Hindlimb muscle (tissue), 1 donor: ENCODE measurements around the gene ZNF273. TPM values are rescaled to one million over a fixed set of nuclear protein-coding genes. Genes with fewer than 3 reads are reported as not detected.
"Not testable (repeated sequence)": the region's sequence is repeated elsewhere in the genome, so short reads cannot be mapped to it uniquely, and the experiment has no call there.

Experiments
- DNase-seq: peaks from one replicate; pipeline ENCODE4 v3.0.0-alpha.2; 2013
- polyA plus RNA-seq: library from polyadenylated mRNA; unstranded; fragments of 120-200 nt; gene quantifications from one replicate; pipeline ENCODE4 v1.2.1, GENCODE V29; 2013; ENCODE audit not compliant: insufficient read length

ZNF273 gene
- polyA plus RNA-seq, 1 donor = 5.4 TPM

- no peak for DNase-seq
Observed at GRCh38 chr7:64890761-64891362, 12.2 kb upstream of the ZNF273 start.

DNA sequence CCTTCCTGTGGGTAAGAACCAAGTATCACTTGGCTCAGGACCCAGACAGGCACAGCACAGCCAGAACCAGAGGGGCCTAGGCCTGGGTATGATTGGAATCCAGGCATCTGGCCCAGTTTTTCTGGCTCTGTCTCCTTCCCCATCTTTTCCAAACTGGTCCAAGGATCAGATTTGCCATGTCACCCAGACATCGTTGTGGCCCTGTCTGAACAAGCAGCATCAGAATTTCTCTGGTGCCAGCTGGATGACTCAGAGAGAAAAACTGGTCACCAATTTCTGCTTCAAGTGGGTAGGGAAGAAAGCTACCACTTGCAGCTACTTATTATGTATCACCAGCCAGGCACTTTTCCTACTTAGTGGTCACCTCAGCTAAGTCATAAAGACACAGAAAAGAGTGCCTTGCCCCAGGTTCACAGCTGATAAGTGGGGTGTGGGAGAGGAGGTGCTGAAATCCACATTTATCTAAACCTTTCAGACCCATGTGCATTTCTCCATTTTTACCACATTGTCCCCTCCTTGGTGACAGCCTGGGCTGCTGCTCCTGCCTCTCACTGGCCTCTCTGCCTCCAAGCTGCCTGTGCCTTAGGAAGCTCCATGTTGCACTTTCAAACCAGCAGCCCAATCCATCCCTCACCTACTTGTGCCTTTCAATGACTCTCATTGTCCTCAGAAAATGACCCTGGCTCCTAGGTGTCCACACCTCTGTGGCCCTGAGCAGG lies 11.6 kb upstream of the ZNF273 start:
- DNase-seq = not testable (repeated sequence)

- DNase-seq = no peak
Observed at GRCh38 chr7:64892116-64892515, 11.0 kb upstream of the ZNF273 start.

DNA sequence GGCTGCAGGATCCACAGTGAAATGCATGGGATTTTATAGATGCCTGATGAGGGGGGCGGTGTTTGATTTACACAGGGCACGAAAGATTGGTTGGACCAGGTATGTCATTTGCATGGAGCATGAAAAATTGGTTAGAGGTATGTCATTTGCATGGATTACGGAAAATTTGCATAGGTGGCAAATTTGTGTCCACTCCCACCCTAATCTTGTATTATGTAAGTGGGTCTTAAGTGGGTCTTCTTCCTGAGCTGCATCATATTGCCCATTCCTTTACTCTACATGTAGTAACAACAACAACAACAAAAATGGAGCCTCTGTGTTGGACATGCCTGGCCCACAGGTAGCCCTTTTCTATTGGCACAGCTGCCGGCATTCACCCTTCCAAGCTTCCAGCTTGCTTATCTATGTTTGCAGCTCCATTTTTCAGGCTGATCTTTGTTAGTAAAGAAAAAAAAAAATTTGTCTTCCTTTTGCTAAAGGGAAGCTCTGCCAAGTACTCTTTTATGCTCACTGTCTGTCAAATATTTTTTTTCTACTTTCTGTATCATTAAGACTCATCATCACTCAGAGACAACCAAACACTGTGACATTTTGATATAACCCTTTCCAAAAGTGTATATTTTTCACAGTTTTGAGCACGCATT lies 10.3 kb upstream of the ZNF273 start:
- no peak for DNase-seq

GRCh38 chr7:64893401-64893800 lies 9.7 kb upstream of the ZNF273 start:
- DNase-seq = no peak

DNA sequence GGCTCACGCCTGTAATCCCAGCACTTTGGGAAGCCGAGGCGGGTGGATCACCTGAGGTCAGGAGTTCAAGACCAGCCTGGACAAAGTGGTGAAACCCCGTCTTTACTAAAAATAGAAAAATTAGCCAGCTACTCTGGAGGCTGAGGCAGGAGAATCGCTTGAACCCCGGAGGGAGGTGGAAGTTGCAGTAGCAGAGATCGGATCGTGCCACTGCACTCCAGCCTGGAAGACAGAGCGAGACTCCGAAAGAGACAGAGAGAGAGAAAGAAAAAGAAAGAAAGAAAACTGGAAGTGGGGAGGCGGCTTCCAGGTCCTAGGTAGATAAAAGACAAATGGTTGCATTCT lies 640 bp upstream of the ZNF273 start:
- not testable (repeated sequence) for DNase-seq

DNA sequence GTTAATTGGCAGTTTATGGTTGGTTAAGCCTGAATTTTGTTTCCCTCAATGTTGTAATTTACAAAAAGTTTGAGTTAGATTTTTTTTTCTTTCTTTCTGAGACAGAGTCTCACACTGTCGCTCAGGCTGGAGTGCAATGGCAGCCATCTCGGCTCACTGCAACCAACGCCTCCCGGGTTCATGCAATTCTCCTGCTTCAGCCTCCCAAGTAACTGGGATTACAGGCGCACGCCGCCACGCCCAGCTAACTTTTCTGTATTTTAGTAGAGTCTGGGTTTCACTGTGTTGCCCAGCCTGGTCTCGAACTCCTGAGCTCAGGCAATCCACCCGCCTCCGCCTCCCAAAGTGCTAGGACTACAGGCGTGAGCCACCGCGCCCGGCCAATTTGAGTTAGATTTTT lies 935 bp downstream of the ZNF273 start:
- no peak for DNase-seq

GRCh38 chr7:64905133-64905532 lies 2.1 kb downstream of the ZNF273 start:
- no peak for DNase-seq

GRCh38 chr7:64905547-64905946 lies 2.5 kb downstream of the ZNF273 start:
- no peak for DNase-seq

DNA sequence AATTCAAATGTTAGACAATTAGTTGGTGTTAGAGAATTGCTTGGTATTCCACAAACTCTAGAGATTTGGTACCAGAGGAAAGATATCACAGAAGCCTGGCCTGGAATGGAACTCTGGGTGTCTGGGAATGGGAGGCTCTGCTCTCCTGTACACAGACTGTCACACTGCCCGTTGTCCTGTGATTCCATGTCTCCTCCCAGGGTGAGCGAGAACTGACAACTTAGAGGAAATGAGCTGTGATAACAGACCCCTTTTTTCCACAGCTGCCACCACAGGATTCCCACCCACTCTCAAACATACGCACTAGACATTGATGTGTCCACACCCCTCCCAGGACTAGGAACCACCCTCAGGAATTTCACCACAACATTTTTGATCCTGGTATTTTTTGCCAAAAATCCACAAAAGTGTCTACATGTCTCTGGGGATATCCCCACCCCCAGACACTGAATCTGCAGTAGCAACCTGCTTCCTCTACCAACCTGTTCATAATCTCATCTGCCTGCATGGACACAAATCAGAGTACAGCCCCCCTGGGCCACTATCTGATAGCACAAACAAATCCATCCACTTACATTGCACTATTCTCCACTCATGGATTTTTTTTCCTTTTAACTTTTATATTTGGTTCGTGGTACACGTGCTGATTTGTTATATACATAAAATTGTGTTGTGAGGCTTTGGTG lies 4.7 kb downstream of the ZNF273 start:
- no peak for DNase-seq

DNA sequence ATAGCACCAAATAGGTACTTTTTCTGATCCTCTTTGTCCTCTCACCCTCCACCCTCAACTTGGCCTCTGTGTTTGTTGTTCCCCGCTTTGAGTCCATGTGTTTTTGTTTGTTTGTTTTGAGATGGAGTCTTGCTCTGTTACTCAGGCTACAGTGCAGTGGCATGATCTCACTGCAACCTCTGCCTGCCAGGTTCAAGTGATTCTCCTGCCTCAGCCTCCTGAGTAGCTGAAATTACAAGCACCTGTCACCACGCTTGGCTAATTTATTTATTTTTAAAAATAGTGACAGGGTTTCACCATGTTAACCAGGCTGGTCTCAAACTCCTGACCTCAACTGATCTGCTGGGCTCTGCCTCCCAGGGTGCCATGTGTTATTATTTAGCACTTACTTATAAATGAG lies 5.3 kb downstream of the ZNF273 start:
- DNase-seq = no peak

DNA sequence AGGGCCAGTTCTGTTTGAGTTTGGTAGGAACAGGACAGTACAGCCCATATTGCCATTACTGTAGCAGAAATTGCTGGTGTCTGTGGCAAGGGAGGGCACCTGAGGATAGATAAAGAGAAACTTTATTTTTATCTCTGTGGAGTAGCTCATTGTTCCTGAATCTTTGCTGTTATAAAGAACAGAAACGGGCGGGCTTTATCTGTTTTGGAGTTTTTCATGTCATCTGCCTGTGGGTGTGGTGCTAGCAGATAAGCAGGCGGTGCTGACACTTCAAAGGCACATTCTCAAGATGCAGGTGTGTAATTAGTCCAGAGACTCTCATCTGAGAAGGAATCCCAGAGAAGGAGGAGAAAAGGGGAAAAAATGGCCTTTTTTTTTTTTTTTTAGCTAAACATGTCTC lies 11.5 kb downstream of the ZNF273 start:
- no peak for DNase-seq

DNA sequence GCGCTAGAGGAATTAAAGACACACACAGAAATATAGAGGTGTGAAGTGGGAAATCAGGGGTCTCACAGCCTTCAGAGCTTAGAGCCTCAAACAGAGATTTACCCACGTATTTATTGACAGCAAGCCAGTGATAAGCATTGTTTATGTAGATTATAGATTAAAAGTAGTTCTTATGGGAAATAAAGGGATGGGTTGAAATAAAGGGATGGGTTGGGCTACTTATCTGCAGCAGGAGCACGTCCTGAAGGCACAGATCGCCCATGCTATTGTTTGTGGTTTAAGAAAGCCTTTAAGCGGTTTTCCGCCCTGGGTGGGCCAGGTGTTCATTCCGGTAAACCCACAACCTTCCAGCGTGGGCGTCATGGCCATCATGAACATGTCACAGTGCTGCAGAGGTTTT lies 12.2 kb downstream of the ZNF273 start:
- not testable (repeated sequence) for DNase-seq

- not testable (repeated sequence) for DNase-seq
Observed at GRCh38 chr7:64928252-64929187, 25.4 kb downstream of the ZNF273 start.

DNA sequence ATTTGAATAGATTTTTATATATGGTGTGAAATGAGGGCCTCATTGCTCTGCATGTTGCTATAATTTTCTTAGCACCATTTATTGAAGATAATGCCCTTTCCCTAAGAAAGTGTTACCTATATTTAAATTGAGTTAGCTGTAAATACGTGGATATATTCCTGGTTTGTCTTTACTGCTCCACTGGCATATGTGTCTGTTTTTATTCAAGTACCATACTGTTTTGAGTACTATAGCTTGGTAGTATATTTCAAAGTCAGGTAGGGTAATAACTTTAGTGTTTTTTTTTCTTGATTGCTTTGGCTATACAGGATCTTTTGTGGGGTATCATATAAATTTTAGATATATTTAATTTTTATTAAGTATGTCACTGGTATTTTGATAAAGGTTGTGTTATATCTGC lies 31.4 kb downstream of the ZNF273 start:
- no peak for DNase-seq

- no peak for DNase-seq
Observed at GRCh38 chr7:64938540-64938939, 35.5 kb downstream of the ZNF273 start.

DNA sequence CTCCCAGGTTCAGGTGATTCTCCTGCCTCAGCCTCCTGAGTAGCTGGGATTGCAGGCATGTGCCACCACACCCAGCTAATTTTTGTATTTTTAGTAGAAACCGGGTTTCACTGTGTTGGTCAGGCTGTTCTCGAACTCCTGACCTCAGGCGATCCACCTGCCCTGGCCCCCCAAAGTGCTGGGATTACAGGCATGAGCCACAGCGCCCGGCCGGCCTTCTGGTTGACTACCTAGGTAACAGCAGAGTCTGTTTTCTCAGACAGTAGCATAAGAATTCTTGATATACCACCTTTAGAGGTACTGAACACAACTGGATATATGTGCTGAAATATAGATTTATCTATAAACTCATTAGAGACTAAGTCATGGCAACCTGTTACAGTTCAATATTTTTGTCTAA lies 36.9 kb downstream of the ZNF273 start:
- DNase-seq = not testable (repeated sequence)

- DNase-seq = not testable (repeated sequence)
Observed at GRCh38 chr7:64944667-64945502, 41.8 kb downstream of the ZNF273 start.

DNA sequence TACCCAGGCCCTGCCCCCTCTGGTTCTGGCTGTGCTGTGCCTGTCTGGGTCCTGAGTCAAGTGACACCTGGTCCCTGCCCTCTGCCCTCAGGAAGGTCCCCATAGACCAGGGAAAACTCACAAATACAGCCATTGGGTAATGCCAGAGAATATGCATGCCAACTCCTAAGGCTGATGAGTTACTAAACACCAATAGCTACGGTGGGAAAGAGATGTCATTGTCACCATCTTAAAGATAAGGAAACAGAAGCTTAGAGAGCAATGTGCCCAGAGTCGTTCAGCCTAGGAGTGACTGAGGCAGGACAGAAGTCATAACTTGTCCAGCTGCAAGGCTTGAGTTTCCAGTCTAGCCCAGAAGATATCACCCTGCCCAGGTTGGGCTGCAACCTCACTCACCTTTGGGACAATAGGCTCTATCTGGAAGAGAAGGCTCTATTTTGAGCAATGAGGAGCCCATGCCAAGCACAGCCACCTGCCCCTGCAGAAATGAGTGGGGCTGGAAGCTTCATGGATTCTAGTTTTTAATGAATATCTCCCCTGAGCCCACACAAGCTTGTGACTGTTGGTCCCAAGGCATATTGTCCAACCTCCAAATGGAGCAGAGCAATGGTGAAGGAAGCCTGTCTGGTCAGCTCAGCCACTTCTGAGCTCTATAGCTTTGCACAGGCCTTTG lies 42.6 kb downstream of the ZNF273 start:
- DNase-seq = no peak

DNA sequence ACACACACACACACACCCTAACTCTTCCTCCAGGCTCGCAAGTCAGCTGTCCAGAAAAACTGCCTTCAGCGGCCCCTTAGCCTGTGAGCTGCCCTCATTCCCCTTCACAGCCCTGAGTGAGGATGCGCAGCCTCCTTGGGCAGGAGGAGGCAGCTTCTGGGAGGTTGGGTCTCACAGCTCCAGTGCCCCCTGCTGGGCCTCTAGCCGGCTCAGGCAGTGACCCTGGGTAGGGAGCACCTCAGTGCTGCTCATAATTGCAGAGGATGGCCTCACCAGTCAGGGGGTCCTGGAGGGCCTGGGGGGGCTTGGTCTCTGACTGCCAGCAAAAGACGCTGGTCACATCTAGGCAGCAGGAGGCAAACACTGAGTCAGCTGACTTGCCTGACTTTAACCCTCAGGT lies 43.7 kb downstream of the ZNF273 start:
- DNase-seq = no peak
